B cell (primary cell): ENCODE measurements around the gene GPR18. TPM values are rescaled to one million over a fixed set of nuclear protein-coding genes. Genes with fewer than 3 reads are reported as not detected.
A peak's percentile ranks its signal among the peaks of the same experiment; 100 is the strongest.

ENCODE experiments used
- ATAC-seq: fragments of 200-7000 bp; cut with Tn5 transposase; one replicate; pipeline ENCODE4 v1.10.0; 2021; ENCODE audit warnings: low read depth, mild to moderate bottlenecking, moderate number of reproducible peaks, moderate library complexity
- CTCF ChIA-PET: fragments of 350-600 bp; sonication (Branson Sonifier 250); formaldehyde crosslinking; loops from one replicate; lab custom pipeline; 2021; ENCODE audit warnings: antibody characterized with exemption, inconsistent platforms; lab: Charles Lee
- POLR2A ChIA-PET: fragments of 350-600 bp; sonication (Branson Sonifier 250); formaldehyde crosslinking; loops from one replicate; lab custom pipeline; 2021; ENCODE audit warnings: antibody characterized with exemption; lab: Charles Lee
- DNase-seq: peaks from one replicate; pipeline ENCODE4 v3.0.0; 2013
- H2AFZ ChIP-seq: 2 replicates; pipeline ENCODE4 v1.6.1; 2012; ENCODE audit warnings: mild to moderate bottlenecking, low read depth, low read length; ENCODE audit not compliant: insufficient read depth, poor library complexity, severe bottlenecking
- H3K27ac ChIP-seq, 2 donors: 1 replicate in 1 of 2; 2 replicates in 1 of 2; pipeline ENCODE4 v1.5.1; 2012 to 2013; ENCODE audit warnings: low read length in 2 of 2, mild to moderate bottlenecking in 2 of 2, moderate library complexity in 1 of 2
- H3K27me3 ChIP-seq, 4 experiments: fragments of 200-600 bp in 1 of 4; sonication (generic) in 1 of 4; replicated peaks in 1 of 4; 1 replicate in 2 of 4; 2 replicates in 2 of 4; pipeline versions ENCODE4 v1.6.1 to v1.7.0; 2013 to 2016; ENCODE audit warnings: low read length in 3 of 4, mild to moderate bottlenecking in 2 of 4, mixed read lengths in 1 of 4, moderate library complexity in 1 of 4; ENCODE audit not compliant: insufficient read depth in 4 of 4, control insufficient read depth in 3 of 4; ENCODE audit errors: control extremely low read depth in 1 of 4
- H3K36me3 ChIP-seq, 2 experiments: replicated peaks in 1 of 2; 1 replicate in 1 of 2; 2 replicates in 1 of 2; pipeline versions ENCODE4 v1.6.1 to v1.7.1; 2013; ENCODE audit warnings: low read length in 1 of 2; ENCODE audit not compliant: insufficient read depth in 2 of 2, control insufficient read depth in 1 of 2; ENCODE audit errors: control extremely low read depth in 1 of 2, extremely low read depth in 1 of 2
- H3K4me1 ChIP-seq, 2 donors: fragments of 200-600 bp in 1 of 2; sonication (generic) in 1 of 2; 1 replicate in 1 of 2; 2 replicates in 1 of 2; pipeline versions ENCODE4 v1.5.1 to v1.6.1; 2013 to 2017; ENCODE audit warnings: low read length in 2 of 2; ENCODE audit not compliant: control insufficient read depth in 2 of 2, insufficient read depth in 2 of 2
- H3K4me2 ChIP-seq: replicated peaks from 2 replicates; pipeline ENCODE3; 2012; ENCODE audit warnings: mild to moderate bottlenecking, low read depth, low read length; ENCODE audit not compliant: poor library complexity, severe bottlenecking
- H3K4me3 ChIP-seq, 5 experiments: fragments of 200-600 bp in 1 of 5; sonication (generic) in 1 of 5; 1 replicate in 3 of 5; 2 replicates in 2 of 5; pipeline versions ENCODE4 v1.5.1 to v1.7.0; 2011 to 2016; ENCODE audit warnings: low read length in 4 of 5, mild to moderate bottlenecking in 4 of 5, low read depth in 2 of 5, control low read depth in 1 of 5, moderate library complexity in 1 of 5; ENCODE audit not compliant: insufficient read depth in 1 of 5; ENCODE audit errors: control extremely low read depth in 1 of 5, extremely low read depth in 1 of 5
- H3K79me2 ChIP-seq: fragments of 200-600 bp; sonication (generic); one replicate; pipeline ENCODE4 v1.6.0; 2016; ENCODE audit warnings: low read length; ENCODE audit not compliant: control insufficient read depth, insufficient read depth
- H3K9ac ChIP-seq: fragments of 200-600 bp; sonication (generic); 2 replicates; pipeline ENCODE4 v1.6.1; 2017; ENCODE audit warnings: mild to moderate bottlenecking, low read length, moderate library complexity
- H3K9me3 ChIP-seq, 3 donors: one replicate each; pipeline versions ENCODE4 v1.6.1 to v1.7.1; 2013; ENCODE audit warnings: low read length in 2 of 3; ENCODE audit not compliant: control insufficient read depth in 2 of 3, insufficient read depth in 1 of 3; ENCODE audit errors: control extremely low read depth in 1 of 3
- H4K20me1 ChIP-seq: 2 replicates; pipeline ENCODE4 v1.6.0; 2012; ENCODE audit warnings: mild to moderate bottlenecking, low read length; ENCODE audit not compliant: insufficient read depth, control insufficient read depth, poor library complexity, severe bottlenecking
- H3K27ac Mint-ChIP-seq: one replicate; pipeline ENCODE4 v1.8.0; 2021; ENCODE audit warnings: mixed read lengths
- H3K27me3 Mint-ChIP-seq: one replicate; pipeline ENCODE4 v1.8.0; 2021; ENCODE audit warnings: mixed read lengths
- H3K4me1 Mint-ChIP-seq: one replicate; pipeline ENCODE4 v1.8.0; 2021; ENCODE audit warnings: mixed read lengths
- H3K4me3 Mint-ChIP-seq: one replicate; pipeline ENCODE4 v1.8.0; 2021; ENCODE audit warnings: mixed read lengths
- H3K9me3 Mint-ChIP-seq: one replicate; pipeline ENCODE4 v1.8.0; 2022; ENCODE audit warnings: mixed read lengths; ENCODE audit not compliant: insufficient read depth
- EZH2 ChIP-seq: IDR thresholded peaks from 2 replicates; pipeline ENCODE4 v1.6.1; 2012; ENCODE audit warnings: borderline replicate concordance, low read depth, mild to moderate bottlenecking, moderate library complexity, low read length; ENCODE audit not compliant: insufficient read depth, poor library complexity, severe bottlenecking
- WGBS: methylation state at CpG from one replicate; pipeline ENCODE4 v1.1.5; 2013; ENCODE audit warnings: missing lambda C conversion rate; ENCODE audit not compliant: insufficient coverage; 5-methylcytosine and 5-hydroxymethylcytosine counted together
- intact Hi-C: fragments of 100-400 bp; cut with micrococcal nuclease; formaldehyde crosslinking; loops from one replicate; pipeline ENCODE4 v1.10.0; 2022
- polyA plus RNA-seq: library from polyadenylated mRNA; depleted of rRNA; stranded (reverse); fragments of >200 nt; gene quantifications from 2 replicates; pipeline ENCODE4 v1.2.3, GENCODE V29; 2012
- total RNA-seq, 2 donors: library from RNA; stranded (reverse); fragments of 120-200 nt in 1 of 2; gene quantifications; 1 replicate in 1 of 2; 2 replicates in 1 of 2; pipeline versions ENCODE4 v1.2.3 to v1.2.4, GENCODE V29; 2013 to 2022
- TF ChIP-seq, protein P1 (sequence below): fragments of 200-600 bp; IDR thresholded peaks from one replicate; pipeline ENCODE4 v1.8.0; 2022; ENCODE audit warnings: antibody characterized with exemption, mild to moderate bottlenecking

Gene GPR18
- total and polyA plus RNA-seq, 2 donors (not counting 1 experiment from before 2014, with no cell fraction given) = 19.1 to 54.8 TPM

GRCh38 chr13:99257291-99257690 is 888 bp downstream of the GPR18 start:
- TF ChIP-seq, protein P1, sequence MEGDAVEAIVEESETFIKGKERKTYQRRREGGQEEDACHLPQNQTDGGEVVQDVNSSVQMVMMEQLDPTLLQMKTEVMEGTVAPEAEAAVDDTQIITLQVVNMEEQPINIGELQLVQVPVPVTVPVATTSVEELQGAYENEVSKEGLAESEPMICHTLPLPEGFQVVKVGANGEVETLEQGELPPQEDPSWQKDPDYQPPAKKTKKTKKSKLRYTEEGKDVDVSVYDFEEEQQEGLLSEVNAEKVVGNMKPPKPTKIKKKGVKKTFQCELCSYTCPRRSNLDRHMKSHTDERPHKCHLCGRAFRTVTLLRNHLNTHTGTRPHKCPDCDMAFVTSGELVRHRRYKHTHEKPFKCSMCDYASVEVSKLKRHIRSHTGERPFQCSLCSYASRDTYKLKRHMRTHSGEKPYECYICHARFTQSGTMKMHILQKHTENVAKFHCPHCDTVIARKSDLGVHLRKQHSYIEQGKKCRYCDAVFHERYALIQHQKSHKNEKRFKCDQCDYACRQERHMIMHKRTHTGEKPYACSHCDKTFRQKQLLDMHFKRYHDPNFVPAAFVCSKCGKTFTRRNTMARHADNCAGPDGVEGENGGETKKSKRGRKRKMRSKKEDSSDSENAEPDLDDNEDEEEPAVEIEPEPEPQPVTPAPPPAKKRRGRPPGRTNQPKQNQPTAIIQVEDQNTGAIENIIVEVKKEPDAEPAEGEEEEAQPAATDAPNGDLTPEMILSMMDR = no peak
- DNase-seq (no peak), ATAC-seq (no peak)
- ChIA-PET POLR2A (interaction anchor here (1.4 to 3.3 kb wide), 3 partner anchors 25 to 56 kb away, joined by 5 to 17 read pairs (median 15); partner anchors contain the start of gene UBAC2), CTCF (interaction anchor here (0.6 to 9.6 kb wide), 10 partner anchors 10 to 180 kb away, joined by 3 to 109 read pairs (median 10); partner anchors contain the start of gene UBAC2)
- intact Hi-C loops = loop anchor here (10.0 kb wide), 1 partner anchor 348 kb away; the partner anchor contains the start of gene CLYBL
- Histone ChIP-seq H3K4me2 (peak overlapping the region; percentile 84), H2AFZ (no peak overlapping the region), H3K9me3 (peaks cover 0 to 2% (median 0%) of the 10 kb centered on the region in 3 donors), H3K4me1 (peaks cover 47 to 58% of the 10 kb centered on the region in 2 donors), H3K4me3 (peak overlapping the region; percentile 60 to 98 (median 79)), H3K36me3 (peaks cover 0 to 35% of the 10 kb centered on the region in 2 experiments), H3K27ac (peak overlapping the region; percentile 86 to 90), H3K27me3 (no peaks in the 10 kb centered on the region), H3K9ac (peak overlapping the region; percentile 84), H3K79me2 (peaks cover 85% of the 10 kb centered on the region), H4K20me1 (peaks cover 2% of the 10 kb centered on the region)
- Mint-ChIP-seq H3K4me3 (peak overlapping the region; percentile 90), H3K9me3 (no peaks in the 10 kb centered on the region), H3K27me3 (no peaks in the 10 kb centered on the region), H3K27ac (peak overlapping the region; percentile 24), H3K4me1 (peaks cover 75% of the 10 kb centered on the region)
- no CpG with 5 or more reads among the region's 2 CpGs for WGBS

- H3K79me2 ChIP-seq = peaks cover 85% of the 10 kb centered on the region
- H3K36me3 ChIP-seq = peaks cover 0 to 39% of the 10 kb centered on the region in 2 experiments
- no peak overlapping the region for H2AFZ ChIP-seq
- Mint-ChIP-seq H3K27me3 (no peaks in the 10 kb centered on the region), H3K27ac (peak overlapping the region; percentile 87), H3K4me3 (peak overlapping the region; percentile 90), H3K9me3 (no peaks in the 10 kb centered on the region), H3K4me1 (peaks cover 74% of the 10 kb centered on the region)
- POLR2A ChIA-PET = interaction anchor here (1.3 to 3.3 kb wide), 3 partner anchors 33 to 56 kb away, joined by 4 to 17 read pairs (median 15); partner anchors contain the start of gene UBAC2
- peak overlapping the region; percentile 84 for H3K4me2 ChIP-seq
- peaks cover 5% of the 10 kb centered on the region for H4K20me1 ChIP-seq
- peak overlapping the region; percentile 84 for H3K9ac ChIP-seq
- DNase-seq (peak; percentile 58), ATAC-seq (peak; percentile 21)
- peaks cover 0 to 2% (median 0%) of the 10 kb centered on the region in 3 donors for H3K9me3 ChIP-seq
- H3K27me3 ChIP-seq = no peaks in the 10 kb centered on the region
- peak overlapping the region; percentile 60 to 98 (median 79) for H3K4me3 ChIP-seq
- intact Hi-C loops = loop anchor here (1.0 to 10.0 kb wide), 2 partner anchors 52 to 348 kb away; partner anchors contain the start of gene CLYBL
- WGBS = no CpG with 5 or more reads among the region's 3 CpGs
- TF ChIP-seq EZH2 = no peak
- TF ChIP-seq, protein P1 = no peak
- peak overlapping the region; percentile 86 to 90 for H3K27ac ChIP-seq
- peaks cover 47 to 54% of the 10 kb centered on the region in 2 donors for H3K4me1 ChIP-seq
- CTCF ChIA-PET = interaction anchor here (0.9 to 9.6 kb wide), 14 partner anchors 11 to 286 kb away, joined by 3 to 109 read pairs (median 10); partner anchors contain the start of gene UBAC2
These were observed 1.5 kb downstream of the GPR18 start for GRCh38 chr13:99256709-99257108.
